Spleen (tissue), 7 donors: ENCODE measurements around the gene BYSL.

Experiments
- POLR2A ChIP-seq, 3 donors: fragments of 450-650 bp; IDR thresholded peaks; one replicate each; pipeline ENCODE4 v1.5.1; 2017; ENCODE audit warnings: antibody characterized with exemption in 3 of 3, mild to moderate bottlenecking in 1 of 3
- POLR2AphosphoS5 ChIP-seq, 3 donors: sonication (generic); formaldehyde crosslinking; IDR thresholded peaks; one replicate each; pipeline ENCODE4 v1.5.1; 2017; ENCODE audit warnings: antibody characterized with exemption in 3 of 3
- TF ChIP-seq, protein P1 (sequence below), 11 experiments: fragments of 200-600 bp in 7 of 11; fragments of 450-650 bp in 4 of 11; sonication (generic) in 4 of 11; IDR thresholded peaks in 8 of 11; conservative IDR thresholded peaks in 3 of 11; 1 replicate in 7 of 11; 2 replicates in 4 of 11; pipeline versions ENCODE4 v1.4.0 to v1.8.0; 2016 to 2021; ENCODE audit warnings: antibody characterized with exemption in 11 of 11, inconsistent platforms in 4 of 11, mild to moderate bottlenecking in 1 of 11
- donor health status: DM: no; HTN: no; CAD: no; lungs with moderate emphysema.
- donor health status: DM: no; HTN: no; CAD: no.
- donor health status: DM: no; HTN: no; CAD: no.

DNA sequence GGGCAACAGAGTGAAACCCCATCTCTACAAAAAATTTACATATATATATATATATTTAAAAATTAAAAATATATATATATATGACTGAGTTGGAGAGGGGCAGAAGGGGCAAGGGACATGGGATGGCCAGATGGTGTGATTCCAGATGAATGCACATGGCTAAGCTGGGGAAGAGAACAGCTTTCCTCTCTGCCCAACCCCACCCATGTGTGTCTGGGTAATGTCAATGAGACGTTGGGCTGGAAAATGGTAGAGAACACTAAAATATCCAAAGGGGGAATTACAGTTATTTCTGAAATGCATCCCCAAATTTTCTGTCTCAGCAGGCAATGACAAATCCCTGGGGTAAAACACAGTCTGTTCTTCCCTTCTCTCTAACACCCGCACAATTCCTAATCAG is 51.5 kb downstream of the BYSL start:
- TF ChIP-seq, protein P1, sequence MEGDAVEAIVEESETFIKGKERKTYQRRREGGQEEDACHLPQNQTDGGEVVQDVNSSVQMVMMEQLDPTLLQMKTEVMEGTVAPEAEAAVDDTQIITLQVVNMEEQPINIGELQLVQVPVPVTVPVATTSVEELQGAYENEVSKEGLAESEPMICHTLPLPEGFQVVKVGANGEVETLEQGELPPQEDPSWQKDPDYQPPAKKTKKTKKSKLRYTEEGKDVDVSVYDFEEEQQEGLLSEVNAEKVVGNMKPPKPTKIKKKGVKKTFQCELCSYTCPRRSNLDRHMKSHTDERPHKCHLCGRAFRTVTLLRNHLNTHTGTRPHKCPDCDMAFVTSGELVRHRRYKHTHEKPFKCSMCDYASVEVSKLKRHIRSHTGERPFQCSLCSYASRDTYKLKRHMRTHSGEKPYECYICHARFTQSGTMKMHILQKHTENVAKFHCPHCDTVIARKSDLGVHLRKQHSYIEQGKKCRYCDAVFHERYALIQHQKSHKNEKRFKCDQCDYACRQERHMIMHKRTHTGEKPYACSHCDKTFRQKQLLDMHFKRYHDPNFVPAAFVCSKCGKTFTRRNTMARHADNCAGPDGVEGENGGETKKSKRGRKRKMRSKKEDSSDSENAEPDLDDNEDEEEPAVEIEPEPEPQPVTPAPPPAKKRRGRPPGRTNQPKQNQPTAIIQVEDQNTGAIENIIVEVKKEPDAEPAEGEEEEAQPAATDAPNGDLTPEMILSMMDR (IDR thresholded peaks at IDR 0.05 in 8 of 11, conservative IDR thresholded peaks at IDR 0.05 in 3 of 11) = no peak
- TF ChIP-seq POLR2A (IDR thresholded peaks at IDR 0.05) (no peak), POLR2AphosphoS5 (IDR thresholded peaks at IDR 0.05) (no peak)
